GM23338 (cell line): ENCODE measurements around the gene CPXM2. TPM values are rescaled to one million over a fixed set of nuclear protein-coding genes. Genes with fewer than 3 reads are reported as not detected.

ENCODE experiments used
- ATAC-seq: fragments of 200-7000 bp; cut with Tn5 transposase; 3 replicates; pipeline ENCODE4 v1.9.1; 2020
- DNase-seq: peaks from one replicate; pipeline ENCODE4 v3.0.0-alpha.2; 2015; ENCODE audit warnings: low spot score
- H2AFZ ChIP-seq: fragments of 200-600 bp; sonication (generic); 2 replicates; pipeline ENCODE4 v1.8.0; 2016; ENCODE audit warnings: antibody characterized with exemption, mild to moderate bottlenecking, moderate library complexity
- H3F3A ChIP-seq: fragments of 200-600 bp; sonication (generic); replicated peaks from 2 replicates; pipeline ENCODE4 v1.8.0; 2017; ENCODE audit warnings: antibody characterized with exemption, mixed run types, low read depth
- H3K27ac ChIP-seq: fragments of 200-600 bp; sonication (generic); 2 replicates; pipeline ENCODE4 v1.6.1; 2016; ENCODE audit warnings: low read depth
- H3K27me3 ChIP-seq: fragments of 200-600 bp; sonication (generic); 2 replicates; pipeline ENCODE4 v1.8.0; 2016; ENCODE audit warnings: mild to moderate bottlenecking, mixed run types, moderate library complexity; ENCODE audit not compliant: insufficient read depth
- H3K36me3 ChIP-seq: fragments of 200-600 bp; sonication (generic); 2 replicates; pipeline ENCODE4 v1.8.0; 2016; ENCODE audit warnings: mild to moderate bottlenecking; ENCODE audit not compliant: insufficient read depth
- H3K4me1 ChIP-seq: fragments of 200-600 bp; sonication (generic); 2 replicates; pipeline ENCODE4 v1.8.0; 2016; ENCODE audit warnings: mild to moderate bottlenecking, moderate library complexity; ENCODE audit not compliant: insufficient read depth
- H3K4me2 ChIP-seq: fragments of 200-600 bp; sonication (generic); 2 replicates; pipeline ENCODE4 v1.7.1; 2017; ENCODE audit warnings: mixed run types
- H3K4me3 ChIP-seq: fragments of 200-600 bp; sonication (generic); 2 replicates; pipeline ENCODE4 v1.6.1; 2016; ENCODE audit warnings: mixed run types
- H3K79me2 ChIP-seq: fragments of 200-600 bp; sonication (generic); replicated peaks from 2 replicates; pipeline ENCODE4 v1.8.0; 2017; ENCODE audit warnings: mild to moderate bottlenecking; ENCODE audit not compliant: insufficient read depth
- H3K9me2 ChIP-seq: fragments of 200-600 bp; sonication (generic); 2 replicates; pipeline ENCODE4 v1.8.0; 2017; ENCODE audit not compliant: insufficient read depth
- H4K20me1 ChIP-seq: fragments of 200-600 bp; sonication (generic); replicated peaks from 2 replicates; pipeline ENCODE4 v1.8.0; 2017; ENCODE audit warnings: mild to moderate bottlenecking; ENCODE audit not compliant: insufficient read depth
- H3K27ac Mint-ChIP-seq: 2 replicates; pipeline ENCODE4 v1.8.0; 2020; ENCODE audit warnings: inconsistent platforms, mild to moderate bottlenecking, moderate library complexity, mixed read lengths
- H3K27me3 Mint-ChIP-seq: 3 replicates; pipeline ENCODE4 v1.8.0; 2022; ENCODE audit warnings: low read depth, mild to moderate bottlenecking, moderate library complexity, mixed read lengths, inconsistent platforms; ENCODE audit not compliant: insufficient read depth, poor library complexity
- H3K36me3 Mint-ChIP-seq: 3 replicates; pipeline ENCODE4 v1.8.0; 2021; ENCODE audit warnings: low read depth, mild to moderate bottlenecking, inconsistent platforms, moderate library complexity, mixed read lengths
- H3K4me1 Mint-ChIP-seq: 3 replicates; pipeline ENCODE4 v1.8.0; 2020; ENCODE audit warnings: mild to moderate bottlenecking, inconsistent platforms, mixed read lengths
- H3K4me3 Mint-ChIP-seq: 3 replicates; pipeline ENCODE4 v1.8.0; 2021; ENCODE audit warnings: moderate library complexity, mild to moderate bottlenecking, inconsistent platforms, mixed read lengths
- H3K9me3 Mint-ChIP-seq: 3 replicates; pipeline ENCODE4 v1.8.0; 2020; ENCODE audit warnings: moderate library complexity, mild to moderate bottlenecking, inconsistent platforms, mixed read lengths
- EZH2 ChIP-seq: fragments of 200-600 bp; sonication (generic); IDR thresholded peaks from one replicate; pipeline ENCODE4 v1.8.0; 2017; ENCODE audit warnings: antibody characterized with exemption, mild to moderate bottlenecking, low read depth; ENCODE audit not compliant: unreplicated experiment
- EZH2phosphoT487 ChIP-seq: fragments of 200-600 bp; sonication (generic); IDR thresholded peaks from one replicate; pipeline ENCODE4 v1.8.1; 2018; ENCODE audit warnings: antibody characterized with exemption; ENCODE audit not compliant: unreplicated experiment
- ZNF114 ChIP-seq: fragments of 250-450 bp; sonication (Bioruptor Pico); IDR thresholded peaks from 2 replicates; pipeline ENCODE4 v1.5.0; 2020; ENCODE audit warnings: mild to moderate bottlenecking, moderate library complexity
- ZNF331 ChIP-seq: fragments of 250-450 bp; sonication (Bioruptor Pico); IDR thresholded peaks from 2 replicates; pipeline ENCODE4 v1.5.0; 2020; ENCODE audit warnings: low read depth, mild to moderate bottlenecking, moderate library complexity
- polyA plus RNA-seq: library from polyadenylated mRNA; unstranded; fragments of >200 nt; fragmentation: Nextera tagmentation; extraction: Ambion mirVana; gene quantifications from 2 replicates; pipeline ENCODE4 v1.2.1, GENCODE V29; 2016
- total RNA-seq: library from RNA; depleted of rRNA; stranded (reverse); fragments of >200 nt; shearing (Covaris generic); gene quantifications from 2 replicates; pipeline ENCODE4 v1.2.3, GENCODE V29; 2014
- TF ChIP-seq, protein P1 (sequence below): IDR thresholded peaks from 2 replicates; pipeline ENCODE4 v1.6.1; 2016; ENCODE audit warnings: antibody characterized with exemption
- TF ChIP-seq, protein P2 (sequence below): IDR thresholded peaks from one replicate; pipeline ENCODE4 v1.6.1; 2018; ENCODE audit warnings: antibody characterized with exemption; ENCODE audit not compliant: unreplicated experiment
- TF ChIP-seq, protein P3 (sequence below): fragments of 250-450 bp; sonication (Bioruptor Pico); IDR thresholded peaks from 2 replicates; pipeline ENCODE4 v1.5.0; 2020; ENCODE audit warnings: mild to moderate bottlenecking, moderate library complexity

The CPXM2 gene
- total and polyA plus RNA-seq, 2 experiments from 2014 or later, result 1.6 to 8.1 TPM

DNA sequence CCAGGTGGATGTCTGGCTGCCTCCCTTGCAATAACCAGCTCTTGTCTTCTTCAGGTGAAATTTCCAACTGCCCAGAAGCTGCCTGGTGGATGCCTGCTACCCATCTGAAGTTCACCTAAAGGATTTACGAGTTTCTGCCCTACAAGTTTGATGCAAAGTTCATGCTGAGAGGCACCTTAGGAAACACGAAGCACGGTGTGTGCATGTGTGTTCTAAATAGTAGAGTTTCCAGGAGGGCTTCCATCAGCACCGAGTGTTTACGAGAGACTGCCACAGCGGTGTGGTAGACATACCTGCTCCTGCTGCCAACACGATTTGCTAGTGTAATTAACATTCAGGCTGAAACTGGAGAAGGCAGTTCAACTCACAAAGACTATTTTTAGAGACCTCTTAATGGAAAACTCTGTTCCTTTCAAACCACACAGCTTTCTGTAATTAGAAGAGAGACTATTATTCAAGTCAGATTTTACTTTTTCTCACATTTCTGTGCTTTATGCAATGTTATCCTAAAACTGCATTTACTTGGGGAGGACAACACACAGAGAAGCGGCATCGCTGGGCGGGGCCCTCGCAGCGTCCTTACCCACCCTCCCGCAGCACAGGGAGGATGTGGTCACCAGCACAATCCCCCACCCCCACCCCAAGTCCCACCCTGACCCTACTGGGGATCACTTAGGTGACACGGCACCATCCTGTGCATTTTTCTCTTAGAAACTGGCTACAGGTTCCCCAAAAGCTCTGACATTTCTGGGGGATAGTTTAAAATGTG lies 15.5 kb upstream of the CPXM2 start:
- Histone ChIP-seq H3K27me3 (no peaks in the 10 kb centered on the region), H3F3A (no peaks in the 10 kb centered on the region), H2AFZ (no peak overlapping the region), H3K4me1 (peaks cover 20% of the 10 kb centered on the region; the same call in 1 of the 2 replicates), H3K79me2 (no peaks in the 10 kb centered on the region), H3K9me2 (no peaks in the 10 kb centered on the region), H4K20me1 (no peaks in the 10 kb centered on the region), H3K4me2 (peak overlapping the region; percentile 42; the same call in 1 of the 2 replicates), H3K36me3 (no peaks in the 10 kb centered on the region), H3K4me3 (no peak overlapping the region), H3K27ac (no peak overlapping the region)
- H3K4me3 Mint-ChIP-seq, result no peak overlapping the region
- ATAC-seq, result peak; percentile 14; the same call in 2 of the 3 replicates
- DNase-seq, result no peak
- TF ChIP-seq, protein P1, sequence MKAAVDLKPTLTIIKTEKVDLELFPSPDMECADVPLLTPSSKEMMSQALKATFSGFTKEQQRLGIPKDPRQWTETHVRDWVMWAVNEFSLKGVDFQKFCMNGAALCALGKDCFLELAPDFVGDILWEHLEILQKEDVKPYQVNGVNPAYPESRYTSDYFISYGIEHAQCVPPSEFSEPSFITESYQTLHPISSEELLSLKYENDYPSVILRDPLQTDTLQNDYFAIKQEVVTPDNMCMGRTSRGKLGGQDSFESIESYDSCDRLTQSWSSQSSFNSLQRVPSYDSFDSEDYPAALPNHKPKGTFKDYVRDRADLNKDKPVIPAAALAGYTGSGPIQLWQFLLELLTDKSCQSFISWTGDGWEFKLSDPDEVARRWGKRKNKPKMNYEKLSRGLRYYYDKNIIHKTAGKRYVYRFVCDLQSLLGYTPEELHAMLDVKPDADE, result no peak
- TF ChIP-seq ZNF114 (CRISPR knock-in tag), result no peak
- TF ChIP-seq ZNF331 (CRISPR knock-in tag), result no peak
- H3K9me3 Mint-ChIP-seq, result peaks cover 3% of the 10 kb centered on the region; the same call in 1 of the 3 replicates
- peaks cover 13% of the 10 kb centered on the region for H3K27me3 Mint-ChIP-seq
- peaks cover 33% of the 10 kb centered on the region for H3K4me1 Mint-ChIP-seq
- no peaks in the 10 kb centered on the region for H3K36me3 Mint-ChIP-seq
- no peak overlapping the region for H3K27ac Mint-ChIP-seq

DNA sequence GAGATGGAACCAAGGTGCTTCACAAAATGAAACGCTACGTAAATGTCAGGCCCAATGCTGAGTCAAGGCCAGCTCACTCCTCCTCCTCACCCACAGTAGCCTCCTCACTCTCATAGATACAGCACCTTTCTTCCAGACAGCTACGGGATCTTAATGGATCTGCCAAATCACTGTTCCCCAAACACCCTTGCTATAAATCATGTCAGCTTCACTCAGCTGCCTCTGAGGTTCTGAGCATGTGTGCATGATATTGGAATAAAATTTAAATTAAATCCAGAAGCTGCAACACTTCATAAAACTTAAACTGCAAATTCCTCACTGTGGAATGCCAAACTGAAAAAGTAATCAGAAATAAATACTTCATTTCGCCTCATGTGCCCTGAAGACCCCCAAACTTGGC lies 14.7 kb upstream of the CPXM2 start:
- Mint-ChIP-seq H3K27ac (no peak overlapping the region), H3K27me3 (peaks cover 13% of the 10 kb centered on the region), H3K9me3 (peaks cover 11% of the 10 kb centered on the region; the same call in 2 of the 3 replicates), H3K4me3 (no peak overlapping the region; the same call in 2 of the 3 replicates), H3K36me3 (peaks cover under 1% of the 10 kb centered on the region; the same call in 1 of the 3 replicates), H3K4me1 (peaks cover 33% of the 10 kb centered on the region)
- TF ChIP-seq ZNF331 (CRISPR knock-in tag), result no peak
- TF ChIP-seq, protein P2, sequence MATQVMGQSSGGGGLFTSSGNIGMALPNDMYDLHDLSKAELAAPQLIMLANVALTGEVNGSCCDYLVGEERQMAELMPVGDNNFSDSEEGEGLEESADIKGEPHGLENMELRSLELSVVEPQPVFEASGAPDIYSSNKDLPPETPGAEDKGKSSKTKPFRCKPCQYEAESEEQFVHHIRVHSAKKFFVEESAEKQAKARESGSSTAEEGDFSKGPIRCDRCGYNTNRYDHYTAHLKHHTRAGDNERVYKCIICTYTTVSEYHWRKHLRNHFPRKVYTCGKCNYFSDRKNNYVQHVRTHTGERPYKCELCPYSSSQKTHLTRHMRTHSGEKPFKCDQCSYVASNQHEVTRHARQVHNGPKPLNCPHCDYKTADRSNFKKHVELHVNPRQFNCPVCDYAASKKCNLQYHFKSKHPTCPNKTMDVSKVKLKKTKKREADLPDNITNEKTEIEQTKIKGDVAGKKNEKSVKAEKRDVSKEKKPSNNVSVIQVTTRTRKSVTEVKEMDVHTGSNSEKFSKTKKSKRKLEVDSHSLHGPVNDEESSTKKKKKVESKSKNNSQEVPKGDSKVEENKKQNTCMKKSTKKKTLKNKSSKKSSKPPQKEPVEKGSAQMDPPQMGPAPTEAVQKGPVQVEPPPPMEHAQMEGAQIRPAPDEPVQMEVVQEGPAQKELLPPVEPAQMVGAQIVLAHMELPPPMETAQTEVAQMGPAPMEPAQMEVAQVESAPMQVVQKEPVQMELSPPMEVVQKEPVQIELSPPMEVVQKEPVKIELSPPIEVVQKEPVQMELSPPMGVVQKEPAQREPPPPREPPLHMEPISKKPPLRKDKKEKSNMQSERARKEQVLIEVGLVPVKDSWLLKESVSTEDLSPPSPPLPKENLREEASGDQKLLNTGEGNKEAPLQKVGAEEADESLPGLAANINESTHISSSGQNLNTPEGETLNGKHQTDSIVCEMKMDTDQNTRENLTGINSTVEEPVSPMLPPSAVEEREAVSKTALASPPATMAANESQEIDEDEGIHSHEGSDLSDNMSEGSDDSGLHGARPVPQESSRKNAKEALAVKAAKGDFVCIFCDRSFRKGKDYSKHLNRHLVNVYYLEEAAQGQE, result no peak
- no peak for TF ChIP-seq EZH2phosphoT487
- TF ChIP-seq EZH2, result no peak
- TF ChIP-seq, protein P3, sequence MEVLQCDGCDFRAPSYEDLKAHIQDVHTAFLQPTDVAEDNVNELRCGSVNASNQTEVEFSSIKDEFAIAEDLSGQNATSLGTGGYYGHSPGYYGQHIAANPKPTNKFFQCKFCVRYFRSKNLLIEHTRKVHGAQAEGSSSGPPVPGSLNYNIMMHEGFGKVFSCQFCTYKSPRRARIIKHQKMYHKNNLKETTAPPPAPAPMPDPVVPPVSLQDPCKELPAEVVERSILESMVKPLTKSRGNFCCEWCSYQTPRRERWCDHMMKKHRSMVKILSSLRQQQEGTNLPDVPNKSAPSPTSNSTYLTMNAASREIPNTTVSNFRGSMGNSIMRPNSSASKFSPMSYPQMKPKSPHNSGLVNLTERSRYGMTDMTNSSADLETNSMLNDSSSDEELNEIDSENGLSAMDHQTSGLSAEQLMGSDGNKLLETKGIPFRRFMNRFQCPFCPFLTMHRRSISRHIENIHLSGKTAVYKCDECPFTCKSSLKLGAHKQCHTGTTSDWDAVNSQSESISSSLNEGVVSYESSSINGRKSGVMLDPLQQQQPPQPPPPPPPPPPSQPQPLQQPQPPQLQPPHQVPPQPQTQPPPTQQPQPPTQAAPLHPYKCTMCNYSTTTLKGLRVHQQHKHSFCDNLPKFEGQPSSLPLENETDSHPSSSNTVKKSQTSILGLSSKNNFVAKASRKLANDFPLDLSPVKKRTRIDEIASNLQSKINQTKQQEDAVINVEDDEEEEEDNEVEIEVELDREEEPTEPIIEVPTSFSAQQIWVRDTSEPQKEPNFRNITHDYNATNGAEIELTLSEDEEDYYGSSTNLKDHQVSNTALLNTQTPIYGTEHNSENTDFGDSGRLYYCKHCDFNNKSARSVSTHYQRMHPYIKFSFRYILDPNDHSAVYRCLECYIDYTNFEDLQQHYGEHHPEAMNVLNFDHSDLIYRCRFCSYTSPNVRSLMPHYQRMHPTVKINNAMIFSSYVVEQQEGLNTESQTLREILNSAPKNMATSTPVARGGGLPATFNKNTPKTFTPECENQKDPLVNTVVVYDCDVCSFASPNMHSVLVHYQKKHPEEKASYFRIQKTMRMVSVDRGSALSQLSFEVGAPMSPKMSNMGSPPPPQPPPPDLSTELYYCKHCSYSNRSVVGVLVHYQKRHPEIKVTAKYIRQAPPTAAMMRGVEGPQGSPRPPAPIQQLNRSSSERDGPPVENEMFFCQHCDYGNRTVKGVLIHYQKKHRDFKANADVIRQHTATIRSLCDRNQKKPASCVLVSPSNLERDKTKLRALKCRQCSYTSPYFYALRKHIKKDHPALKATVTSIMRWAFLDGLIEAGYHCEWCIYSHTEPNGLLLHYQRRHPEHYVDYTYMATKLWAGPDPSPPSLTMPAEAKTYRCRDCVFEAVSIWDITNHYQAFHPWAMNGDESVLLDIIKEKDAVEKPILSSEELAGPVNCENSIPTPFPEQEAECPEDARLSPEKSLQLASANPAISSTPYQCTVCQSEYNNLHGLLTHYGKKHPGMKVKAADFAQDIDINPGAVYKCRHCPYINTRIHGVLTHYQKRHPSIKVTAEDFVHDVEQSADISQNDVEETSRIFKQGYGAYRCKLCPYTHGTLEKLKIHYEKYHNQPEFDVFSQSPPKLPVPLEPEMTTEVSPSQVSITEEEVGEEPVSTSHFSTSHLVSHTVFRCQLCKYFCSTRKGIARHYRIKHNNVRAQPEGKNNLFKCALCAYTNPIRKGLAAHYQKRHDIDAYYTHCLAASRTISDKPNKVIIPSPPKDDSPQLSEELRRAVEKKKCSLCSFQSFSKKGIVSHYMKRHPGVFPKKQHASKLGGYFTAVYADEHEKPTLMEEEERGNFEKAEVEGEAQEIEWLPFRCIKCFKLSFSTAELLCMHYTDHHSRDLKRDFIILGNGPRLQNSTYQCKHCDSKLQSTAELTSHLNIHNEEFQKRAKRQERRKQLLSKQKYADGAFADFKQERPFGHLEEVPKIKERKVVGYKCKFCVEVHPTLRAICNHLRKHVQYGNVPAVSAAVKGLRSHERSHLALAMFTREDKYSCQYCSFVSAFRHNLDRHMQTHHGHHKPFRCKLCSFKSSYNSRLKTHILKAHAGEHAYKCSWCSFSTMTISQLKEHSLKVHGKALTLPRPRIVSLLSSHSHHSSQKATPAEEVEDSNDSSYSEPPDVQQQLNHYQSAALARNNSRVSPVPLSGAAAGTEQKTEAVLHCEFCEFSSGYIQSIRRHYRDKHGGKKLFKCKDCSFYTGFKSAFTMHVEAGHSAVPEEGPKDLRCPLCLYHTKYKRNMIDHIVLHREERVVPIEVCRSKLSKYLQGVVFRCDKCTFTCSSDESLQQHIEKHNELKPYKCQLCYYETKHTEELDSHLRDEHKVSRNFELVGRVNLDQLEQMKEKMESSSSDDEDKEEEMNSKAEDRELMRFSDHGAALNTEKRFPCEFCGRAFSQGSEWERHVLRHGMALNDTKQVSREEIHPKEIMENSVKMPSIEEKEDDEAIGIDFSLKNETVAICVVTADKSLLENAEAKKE, result no peak
- peaks cover 20% of the 10 kb centered on the region; the same call in 1 of the 2 replicates for H3K4me1 ChIP-seq
- no peak overlapping the region for H3K4me3 ChIP-seq
- DNase-seq (no peak), ATAC-seq (no peak)
- H3K79me2 ChIP-seq, result no peaks in the 10 kb centered on the region
- no peaks in the 10 kb centered on the region for H3F3A ChIP-seq
- no peak overlapping the region for H2AFZ ChIP-seq
- no peaks in the 10 kb centered on the region for H4K20me1 ChIP-seq
- H3K9me2 ChIP-seq, result no peaks in the 10 kb centered on the region
- H3K4me2 ChIP-seq, result 0 out of 2 replicates have a peak overlapping the region, but pooled peaks have one; percentile 16
- H3K27me3 ChIP-seq, result no peaks in the 10 kb centered on the region
- no peak overlapping the region for H3K27ac ChIP-seq
- H3K36me3 ChIP-seq, result no peaks in the 10 kb centered on the region
